GM12874 (cell line): ENCODE measurements around the gene FUT8.

ENCODE experiments used
- CTCF ChIP-seq: IDR thresholded peaks from 2 replicates; pipeline ENCODE4 v1.5.1; 2011; ENCODE audit warnings: low read depth, mild to moderate bottlenecking, control low read depth, low read length, moderate library complexity; ENCODE audit not compliant: insufficient read depth

FUT8 gene

GRCh38 chr14:65689070-65689469 is 276.5 kb downstream of the FUT8 start:
- no peak for TF ChIP-seq CTCF

- no peak for TF ChIP-seq CTCF
Observed at GRCh38 chr14:65696801-65697200, 284.3 kb downstream of the FUT8 start.

DNA sequence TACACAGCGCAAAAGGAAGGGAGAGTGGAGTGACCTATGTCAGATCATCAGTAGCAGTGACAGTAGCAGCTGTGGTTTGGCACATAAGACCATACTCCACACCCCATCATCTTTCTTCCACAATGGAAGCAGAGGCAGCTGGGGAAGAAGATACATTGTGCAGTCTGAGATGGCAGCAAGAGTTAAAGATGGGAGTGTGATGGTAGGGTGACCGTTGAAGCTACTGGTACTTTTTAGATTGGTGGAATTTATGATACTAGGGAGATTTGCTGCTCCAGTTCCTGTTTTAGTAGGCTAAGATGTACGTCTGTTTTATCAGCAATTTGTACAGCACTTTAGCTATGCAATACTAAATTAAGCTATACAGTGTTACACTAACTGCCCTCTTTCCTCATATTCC is 291.0 kb downstream of the FUT8 start:
- no peak for TF ChIP-seq CTCF

DNA sequence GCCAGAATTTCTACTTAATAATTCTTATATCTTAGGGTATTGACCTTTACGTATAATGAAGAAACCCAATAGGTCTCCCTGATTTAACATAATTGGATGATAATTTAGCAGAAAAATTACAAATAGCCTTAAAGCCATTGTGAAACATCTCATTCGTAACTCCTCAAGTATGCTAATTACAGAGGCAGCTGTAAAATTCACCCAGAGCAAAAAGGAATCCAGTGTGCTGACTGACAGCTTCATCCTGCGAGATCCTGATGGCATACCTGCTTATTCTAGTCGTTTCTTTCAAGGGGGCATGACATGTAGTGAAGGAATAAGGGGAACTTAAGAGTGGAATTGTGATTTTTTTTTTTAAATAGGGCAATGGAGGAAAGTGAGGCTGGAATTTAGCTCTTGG is 291.5 kb downstream of the FUT8 start:
- TF ChIP-seq CTCF, result no peak

DNA sequence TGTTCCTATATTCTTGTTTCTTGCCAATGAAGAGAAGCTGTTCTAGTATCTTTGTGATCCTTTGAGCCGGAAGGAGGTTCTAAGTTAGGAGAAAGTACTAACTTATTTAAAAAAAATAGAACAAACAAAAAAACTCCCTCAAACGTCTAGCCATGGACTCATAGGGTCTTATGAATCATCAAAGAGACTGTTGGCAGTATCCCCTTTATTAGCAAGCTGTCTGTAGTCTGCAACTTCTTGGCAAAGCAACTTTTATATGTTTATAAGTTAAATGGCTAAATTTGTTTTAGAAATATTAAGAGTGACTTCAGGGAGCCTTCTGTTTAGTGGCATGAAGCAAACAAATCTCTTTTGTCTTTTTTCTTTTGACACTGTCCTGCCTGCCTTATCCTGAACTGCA is 291.9 kb downstream of the FUT8 start:
- TF ChIP-seq CTCF, result no peak

DNA sequence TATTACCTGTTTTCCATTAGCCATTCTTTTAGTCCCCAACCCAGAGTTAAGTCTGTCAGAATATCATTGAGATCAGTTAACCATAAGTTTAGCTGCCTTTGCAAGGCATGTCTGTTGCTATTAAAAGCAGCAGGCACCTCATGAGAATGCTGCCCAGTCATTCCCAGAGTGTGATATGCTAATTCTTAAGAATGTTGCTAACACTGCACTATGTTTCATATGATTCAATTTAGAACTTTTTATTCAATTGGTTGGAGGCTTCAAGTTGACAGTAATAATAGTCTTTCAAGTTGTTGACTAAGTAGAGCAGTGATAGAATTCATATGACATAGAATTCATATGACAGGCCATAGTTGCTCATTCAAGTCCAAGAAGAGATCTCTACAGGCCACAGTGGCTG is 292.3 kb downstream of the FUT8 start:
- no peak for TF ChIP-seq CTCF

DNA sequence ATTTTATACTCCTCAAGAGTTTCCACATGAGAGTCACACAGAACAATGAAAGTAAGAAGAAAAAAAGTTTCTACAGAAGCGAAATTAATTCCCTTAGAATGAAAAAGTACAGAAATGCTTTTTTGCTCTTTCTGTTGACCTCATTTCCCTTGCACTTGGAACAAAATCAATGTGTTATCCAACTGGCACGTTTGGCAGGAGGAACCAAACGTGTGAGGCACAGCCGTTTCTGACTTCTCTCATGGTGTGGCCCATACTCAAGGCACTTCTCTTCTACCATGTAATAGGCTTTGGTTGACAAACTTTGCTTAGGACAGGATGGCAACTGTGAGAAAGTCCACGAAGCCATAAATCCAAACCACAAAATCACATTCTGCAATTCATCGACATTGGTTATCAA is 297.0 kb downstream of the FUT8 start:
- TF ChIP-seq CTCF, result no peak

DNA sequence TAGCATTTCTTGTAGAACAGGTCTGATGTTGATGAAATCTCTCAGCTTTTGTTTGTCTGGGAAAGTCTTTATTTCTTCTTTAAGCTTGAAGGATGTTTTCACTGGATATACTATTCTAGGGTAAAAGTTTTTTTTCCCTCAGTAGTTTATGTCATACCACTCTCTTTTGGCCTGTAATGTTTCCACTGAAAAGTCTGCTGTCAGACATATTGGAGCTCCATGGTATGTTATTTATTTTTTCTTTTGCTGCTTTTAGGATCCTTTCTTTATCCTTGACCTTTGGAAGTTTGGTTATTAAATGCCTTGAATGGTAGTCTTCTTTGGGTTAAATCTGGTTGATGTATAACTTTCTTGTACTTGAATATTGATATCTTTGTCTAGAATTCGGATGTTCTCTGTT is 306.1 kb downstream of the FUT8 start:
- no peak for TF ChIP-seq CTCF
